PC-9 (cell line): ENCODE results near the gene ACTBL2.

ENCODE experiments used
- CTCF ChIP-seq: fragments of 200-600 bp; sonication (generic); conservative IDR thresholded peaks from 2 replicates; pipeline ENCODE4 v1.6.1; 2017; ENCODE audit warnings: mixed run types, antibody characterized with exemption, mild to moderate bottlenecking, moderate library complexity
- EZH2 ChIP-seq: fragments of 200-600 bp; sonication (generic); IDR thresholded peaks from 2 replicates; pipeline ENCODE4 v1.8.0; 2017; ENCODE audit warnings: antibody characterized with exemption, low read depth

GRCh38 chr5:57527870-57528269 is 45.3 kb upstream of the ACTBL2 start:
- TF ChIP-seq CTCF, result no peak
- TF ChIP-seq EZH2, result no peak
